ENCODE measurements around the gene TBC1D4.

TBC1D4 gene

GRCh38 chr13:75385708-75386083, 96.3 kb downstream of the TBC1D4 start:
- DNase-seq (ENCODE audit: low spot score) = no peak

GRCh38 chr13:75384879-75385707, 96.9 kb downstream of the TBC1D4 start:
- no peak for DNase-seq (ENCODE audit: low spot score)

GRCh38 chr13:75383064-75383715, 98.8 kb downstream of the TBC1D4 start:
- no peak for DNase-seq (ENCODE audit: low spot score)

GRCh38 chr13:75378301-75378700, 103.7 kb downstream of the TBC1D4 start:
- no peak for DNase-seq (ENCODE audit: low spot score)

GRCh38 chr13:75376792-75377402, 105.1 kb downstream of the TBC1D4 start:
- no peak for DNase-seq (ENCODE audit: low spot score)

- no peak for DNase-seq (ENCODE audit: low spot score)
Observed at GRCh38 chr13:75375329-75375728, 106.6 kb downstream of the TBC1D4 start.

- DNase-seq (ENCODE audit: low spot score) = no peak
Observed at GRCh38 chr13:75373988-75374387, 108.0 kb downstream of the TBC1D4 start.

- no peak for DNase-seq (ENCODE audit: low spot score)
Observed at GRCh38 chr13:75372923-75373841, 108.8 kb downstream of the TBC1D4 start.

- peak; percentile 44 for DNase-seq (ENCODE audit: low spot score)
Observed at GRCh38 chr13:75372517-75372916, 109.5 kb downstream of the TBC1D4 start.

- DNase-seq (ENCODE audit: low spot score) = no peak
Observed at GRCh38 chr13:75371203-75371602, 110.8 kb downstream of the TBC1D4 start.

GRCh38 chr13:75370774-75371173, 111.2 kb downstream of the TBC1D4 start:
- no peak for DNase-seq (ENCODE audit: low spot score)

- DNase-seq (ENCODE audit: low spot score) = no peak
Observed at GRCh38 chr13:75369981-75370380, 112.0 kb downstream of the TBC1D4 start.

GRCh38 chr13:75368167-75368566, 113.8 kb downstream of the TBC1D4 start:
- no peak for DNase-seq (ENCODE audit: low spot score)

GRCh38 chr13:75366380-75367280, 115.3 kb downstream of the TBC1D4 start:
- no peak for DNase-seq (ENCODE audit: low spot score)

GRCh38 chr13:75365724-75366173, 116.2 kb downstream of the TBC1D4 start:
- DNase-seq (ENCODE audit: low spot score) = no peak

- no peak for DNase-seq (ENCODE audit: low spot score)
Observed at GRCh38 chr13:75364131-75364713, 117.7 kb downstream of the TBC1D4 start.

- DNase-seq (ENCODE audit: low spot score) = no peak
Observed at GRCh38 chr13:75363371-75363770, 118.6 kb downstream of the TBC1D4 start.

GRCh38 chr13:75362026-75362425, 119.9 kb downstream of the TBC1D4 start:
- no peak for DNase-seq (ENCODE audit: low spot score)

GRCh38 chr13:75360170-75360569, 121.8 kb downstream of the TBC1D4 start:
- DNase-seq (ENCODE audit: low spot score) = no peak

- DNase-seq (ENCODE audit: low spot score) = no peak
Observed at GRCh38 chr13:75359266-75359665, 122.7 kb downstream of the TBC1D4 start.
